ENCODE data around the gene VPS72.

DNA sequence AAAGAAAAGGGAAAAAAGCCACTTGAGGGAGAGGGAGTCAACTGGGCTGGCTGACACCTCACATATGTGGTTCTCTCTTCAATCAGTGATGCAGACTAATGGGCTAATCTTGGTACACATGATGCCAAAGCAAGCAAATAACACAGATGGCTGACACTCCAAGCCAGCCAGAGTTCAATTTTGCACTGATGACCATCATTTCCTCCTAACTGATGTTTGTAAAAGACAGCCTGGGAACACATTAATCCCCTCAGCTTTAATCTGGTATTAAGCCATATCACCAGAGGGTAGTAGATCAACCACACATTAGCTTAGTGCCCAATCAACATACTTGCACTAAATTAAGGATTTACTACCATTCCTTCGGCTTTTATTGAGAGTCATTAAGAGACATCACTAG is 2.8 kb downstream of the VPS72 start:
- TF ChIP-seq CTCF (IDR thresholded peaks at IDR 0.05; ENCODE audit: insufficient read depth, low read length) (no peak), POLR2AphosphoS5 (IDR thresholded peaks at IDR 0.05; ENCODE audit: low read depth) (no peak), GABPA (IDR thresholded peaks at IDR 0.05; ENCODE audit: low read depth) (no peak)
- TF ChIP-seq, protein P1, sequence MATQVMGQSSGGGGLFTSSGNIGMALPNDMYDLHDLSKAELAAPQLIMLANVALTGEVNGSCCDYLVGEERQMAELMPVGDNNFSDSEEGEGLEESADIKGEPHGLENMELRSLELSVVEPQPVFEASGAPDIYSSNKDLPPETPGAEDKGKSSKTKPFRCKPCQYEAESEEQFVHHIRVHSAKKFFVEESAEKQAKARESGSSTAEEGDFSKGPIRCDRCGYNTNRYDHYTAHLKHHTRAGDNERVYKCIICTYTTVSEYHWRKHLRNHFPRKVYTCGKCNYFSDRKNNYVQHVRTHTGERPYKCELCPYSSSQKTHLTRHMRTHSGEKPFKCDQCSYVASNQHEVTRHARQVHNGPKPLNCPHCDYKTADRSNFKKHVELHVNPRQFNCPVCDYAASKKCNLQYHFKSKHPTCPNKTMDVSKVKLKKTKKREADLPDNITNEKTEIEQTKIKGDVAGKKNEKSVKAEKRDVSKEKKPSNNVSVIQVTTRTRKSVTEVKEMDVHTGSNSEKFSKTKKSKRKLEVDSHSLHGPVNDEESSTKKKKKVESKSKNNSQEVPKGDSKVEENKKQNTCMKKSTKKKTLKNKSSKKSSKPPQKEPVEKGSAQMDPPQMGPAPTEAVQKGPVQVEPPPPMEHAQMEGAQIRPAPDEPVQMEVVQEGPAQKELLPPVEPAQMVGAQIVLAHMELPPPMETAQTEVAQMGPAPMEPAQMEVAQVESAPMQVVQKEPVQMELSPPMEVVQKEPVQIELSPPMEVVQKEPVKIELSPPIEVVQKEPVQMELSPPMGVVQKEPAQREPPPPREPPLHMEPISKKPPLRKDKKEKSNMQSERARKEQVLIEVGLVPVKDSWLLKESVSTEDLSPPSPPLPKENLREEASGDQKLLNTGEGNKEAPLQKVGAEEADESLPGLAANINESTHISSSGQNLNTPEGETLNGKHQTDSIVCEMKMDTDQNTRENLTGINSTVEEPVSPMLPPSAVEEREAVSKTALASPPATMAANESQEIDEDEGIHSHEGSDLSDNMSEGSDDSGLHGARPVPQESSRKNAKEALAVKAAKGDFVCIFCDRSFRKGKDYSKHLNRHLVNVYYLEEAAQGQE (IDR thresholded peaks at IDR 0.05; ENCODE audit: insufficient replicate concordance, low read depth): no peak

Data from HL-60 (cell line).